GM12865 (cell line): ENCODE measurements around the gene TMEM134.

Source experiments
- DNase-seq: peaks from one replicate; pipeline ENCODE4 v3.0.0; 2010; ENCODE audit warnings: low read depth
- H3K4me3 ChIP-seq: 2 replicates; pipeline ENCODE4 v1.5.1; 2011; ENCODE audit warnings: mild to moderate bottlenecking, low read depth, low read length, control low read depth
- CTCF ChIP-seq: IDR thresholded peaks from 2 replicates; pipeline ENCODE4 v1.5.1; 2011; ENCODE audit warnings: low read length, control low read depth, low read depth, inconsistent platforms; ENCODE audit not compliant: insufficient read depth; ENCODE audit errors: missing control alignments

Gene TMEM134

GRCh38 chr11:67458266-67458665, 10.8 kb downstream of the TMEM134 start:
- DNase-seq, result no peak
- no peak overlapping the region for H3K4me3 ChIP-seq
- TF ChIP-seq CTCF, result no peak

GRCh38 chr11:67457453-67457852, 11.6 kb downstream of the TMEM134 start:
- DNase-seq, result no peak
- no peak for TF ChIP-seq CTCF
- H3K4me3 ChIP-seq, result no peak overlapping the region

GRCh38 chr11:67456068-67456705, 12.9 kb downstream of the TMEM134 start:
- TF ChIP-seq CTCF, result no peak
- DNase-seq, result no peak
- no peak overlapping the region for H3K4me3 ChIP-seq

- H3K4me3 ChIP-seq, result no peak within 1 kb of the TSS
- DNase-seq, result no peak
- TF ChIP-seq CTCF, result no peak
Measured at GRCh38 chr11:67455054-67455453, 14.0 kb downstream of the TMEM134 start, which contains the start of gene CABP4. TSS of gene CABP4 (plus strand) at chr11:67455354. CDS start at chr11:67455424, 70 bp downstream.

- no peak overlapping the region for H3K4me3 ChIP-seq
- no peak for TF ChIP-seq CTCF
- DNase-seq, result no peak
Measured at GRCh38 chr11:67453816-67454732, 15.0 kb downstream of the TMEM134 start.

GRCh38 chr11:67452141-67452952, 16.7 kb downstream of the TMEM134 start, which contains the start of gene GPR152:
TSS of gene GPR152 (minus strand) at chr11:67452729. CDS start at chr11:67452724, 5 bp downstream.
- no peak within 1 kb of the TSS for H3K4me3 ChIP-seq
- DNase-seq, result no peak
- TF ChIP-seq CTCF, result no peak
